Omental fat pad (tissue), 4 donors: ENCODE measurements around the gene EPB41L4A. TPM values are rescaled to one million over a fixed set of nuclear protein-coding genes. Genes with fewer than 3 reads are reported as not detected.

Experiments used
- ATAC-seq: fragments of 150-250 bp; one replicate; pipeline ENCODE4 v1.9.1; 2016; ENCODE audit warnings: mild to moderate bottlenecking, moderate library complexity; ENCODE audit not compliant: low FRiP score
- DNase-seq: peaks from one replicate; pipeline ENCODE4 v3.0.0-alpha.2; 2019; ENCODE audit warnings: low spot score
- CTCF ChIP-seq, 3 donors: fragments of 450-650 bp; IDR thresholded peaks; one replicate each; pipeline ENCODE4 v1.5.1; 2016 to 2017; ENCODE audit warnings: antibody characterized with exemption in 3 of 3, mild to moderate bottlenecking in 3 of 3, moderate library complexity in 2 of 3
- total RNA-seq, 4 donors: library from RNA; depleted of rRNA; stranded (reverse); fragments of >200 nt; gene quantifications; one replicate each; pipeline ENCODE4 v1.1.0, GENCODE V29; 2016

EPB41L4A gene
- total RNA-seq, 4 donors from 2014 or later, result 17.8 to 64.3 (median 22.0) TPM

DNA sequence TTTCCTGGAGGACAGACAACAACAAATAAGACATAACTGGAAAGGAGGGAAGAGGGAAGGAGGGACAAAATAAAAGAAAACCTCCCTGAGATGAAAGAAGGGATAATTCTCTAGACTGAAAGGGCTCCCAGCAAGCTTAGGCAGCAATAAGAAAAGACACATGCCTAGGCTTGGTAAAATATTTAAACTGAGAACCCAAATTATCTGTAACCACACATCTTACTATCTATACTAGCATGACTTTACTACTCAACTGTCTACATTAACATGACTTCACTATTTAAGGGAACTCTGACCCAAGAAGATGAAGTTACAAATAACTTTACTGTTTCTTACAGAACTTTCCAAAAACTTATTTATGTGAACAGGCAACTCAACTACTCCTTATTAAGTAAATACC lies 95.9 kb downstream of the EPB41L4A start:
- no peak for TF ChIP-seq CTCF (IDR thresholded peaks at IDR 0.05)
- DNase-seq (no peak), ATAC-seq (no peak)

GRCh38 chr5:112320408-112320807 lies 98.7 kb downstream of the EPB41L4A start:
- no peak for TF ChIP-seq CTCF (IDR thresholded peaks at IDR 0.05)
- DNase-seq, result no peak
- ATAC-seq, result no peak

DNA sequence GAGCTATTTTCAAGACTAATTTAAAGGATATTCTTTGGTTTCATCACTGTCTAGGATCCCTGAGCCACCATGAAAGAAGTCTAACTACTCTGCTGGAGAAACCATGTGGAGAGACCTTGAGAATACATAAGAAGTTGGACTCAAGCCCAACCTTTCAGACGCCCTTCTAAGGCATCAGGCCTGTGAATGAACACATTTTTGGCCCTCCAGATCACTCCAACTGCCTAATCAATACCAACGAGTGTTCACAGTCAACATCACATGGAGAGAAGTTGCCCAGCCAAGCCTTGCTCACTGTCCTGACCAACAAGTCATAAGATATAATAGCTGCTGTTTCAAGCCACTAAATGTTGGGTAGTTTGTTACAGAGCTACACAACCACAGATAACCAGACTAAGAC lies 100.7 kb downstream of the EPB41L4A start:
- DNase-seq (no peak), ATAC-seq (no peak)
- TF ChIP-seq CTCF (IDR thresholded peaks at IDR 0.05), result no peak

DNA sequence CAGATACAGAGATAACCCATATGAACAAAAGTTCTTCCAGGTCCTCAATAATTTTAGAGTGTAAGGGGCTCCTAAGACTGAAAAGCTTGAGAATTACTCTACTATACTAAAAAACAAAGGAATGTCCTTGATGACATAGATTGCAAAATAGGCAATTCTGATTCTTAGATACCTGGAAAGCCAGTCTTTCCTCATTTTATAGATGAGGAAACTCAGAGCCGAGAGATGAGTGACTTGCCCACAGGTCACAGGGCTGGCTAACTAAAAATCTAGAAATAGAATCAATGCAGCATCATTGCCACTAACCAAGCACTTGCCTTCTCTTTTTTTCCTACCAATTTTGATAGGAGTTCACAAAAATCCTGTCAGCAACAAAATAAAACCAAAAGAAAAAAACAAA lies 101.2 kb downstream of the EPB41L4A start:
- DNase-seq, result no peak
- TF ChIP-seq CTCF (IDR thresholded peaks at IDR 0.05), result no peak
- ATAC-seq, result no peak

- no peak for DNase-seq
- no peak for TF ChIP-seq CTCF (IDR thresholded peaks at IDR 0.05)
- no peak for ATAC-seq
Observed at GRCh38 chr5:112316731-112317130, 102.3 kb downstream of the EPB41L4A start.

- ATAC-seq, result no peak
- TF ChIP-seq CTCF (IDR thresholded peaks at IDR 0.05), result no peak
- no peak for DNase-seq
Observed at GRCh38 chr5:112316006-112316405, 103.1 kb downstream of the EPB41L4A start.

DNA sequence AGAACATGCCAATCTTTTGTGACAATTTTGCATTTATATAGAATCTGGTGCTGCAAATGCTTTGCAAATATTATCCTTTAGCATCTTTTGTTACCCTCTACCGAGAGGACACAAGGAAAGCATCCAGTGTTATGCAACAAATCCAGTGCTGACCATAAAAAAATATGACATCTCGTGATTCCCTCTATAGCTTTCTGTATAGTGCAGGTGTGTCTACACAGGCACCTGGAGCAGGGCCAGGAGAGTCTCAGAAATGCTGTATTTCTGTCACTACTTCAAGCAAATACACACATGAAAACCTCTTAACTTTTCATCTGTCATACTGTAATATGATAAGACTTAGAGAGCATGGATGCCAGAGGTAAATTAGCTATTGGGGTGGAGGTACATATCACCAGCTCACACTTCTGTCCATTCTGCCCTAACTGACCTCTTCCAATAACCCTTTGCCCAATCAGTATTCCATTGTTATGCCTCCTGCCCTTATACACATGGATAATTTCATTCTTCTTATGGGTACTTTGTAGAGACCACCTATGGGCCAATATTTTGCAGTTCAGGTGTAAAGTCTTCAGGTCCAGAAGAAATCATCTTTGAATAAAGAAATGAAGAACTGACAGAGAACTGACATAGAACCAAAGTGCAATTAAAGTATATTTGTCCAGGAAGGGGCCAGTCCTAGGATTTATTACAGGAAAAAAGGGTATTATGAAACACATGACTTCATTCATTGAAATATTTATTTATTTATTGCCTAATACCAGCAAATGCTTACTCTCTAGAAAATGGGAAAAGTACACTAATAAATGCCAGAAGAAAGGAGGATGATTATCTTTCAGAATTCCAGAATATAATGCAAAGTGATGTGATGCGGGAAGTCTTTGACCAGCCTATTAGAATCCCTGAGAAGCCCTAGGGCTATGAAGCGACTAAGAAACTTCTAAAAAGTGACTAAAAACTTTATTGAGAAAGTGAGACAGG lies 106.5 kb downstream of the EPB41L4A start:
- DNase-seq (no peak), ATAC-seq (peak; percentile 57)
- no peak for TF ChIP-seq CTCF (IDR thresholded peaks at IDR 0.05)
